ENCODE data around the gene SFMBT2. TPM values are rescaled to one million over a fixed set of nuclear protein-coding genes. Genes with fewer than 3 reads are reported as not detected.

Gene SFMBT2
- total and polyA plus RNA-seq, 2 of the 13 experiments (the other 11 are each of a cell fraction or from before 2014, with no cell fraction given), result 0.01 to 0.02 TPM

DNA sequence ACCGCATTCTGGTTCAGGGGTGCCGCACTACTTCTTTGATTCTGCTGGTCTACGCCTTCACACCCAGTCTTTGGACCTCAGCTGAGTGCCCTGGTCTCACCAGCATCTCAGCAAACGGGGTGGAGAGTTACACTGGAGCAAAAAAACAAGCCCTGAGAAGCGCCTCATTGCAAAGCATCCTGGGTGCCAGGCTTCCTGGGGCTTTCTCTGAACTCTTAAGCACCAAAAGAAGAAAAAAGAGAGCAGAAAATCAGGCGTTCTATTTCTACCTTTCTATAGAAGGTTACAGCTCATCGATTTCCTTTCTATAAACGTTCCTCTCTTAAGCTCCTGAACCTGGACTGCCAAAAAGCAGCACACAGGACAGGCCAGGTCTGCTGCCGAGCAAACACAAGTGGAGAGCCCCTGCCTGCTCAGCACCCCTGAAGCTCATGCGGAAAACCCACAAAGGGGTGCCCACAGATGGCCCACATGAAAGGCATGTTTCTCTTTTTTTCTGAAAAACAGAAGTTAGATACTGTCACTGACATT is 217.9 kb downstream of the SFMBT2 start:
- Histone ChIP-seq H3K9me3 (ENCODE audit: low read length) (no peaks in the 10 kb centered on the region), H3K9ac (ENCODE audit: insufficient read depth, low read depth, low read length) (no peak overlapping the region), H3K36me3 (replicated peaks in 1 of 2; ENCODE audit: control insufficient read depth in 1 of 2, insufficient read depth in 2 of 2, low read length in 2 of 2) (no peaks in the 10 kb centered on the region), H3K4me3 (replicated peaks in 1 of 3; ENCODE audit: insufficient read depth in 1 of 3, low read depth in 2 of 3, low read length in 3 of 3) (no peak overlapping the region), H3K27me3 (ENCODE audit: control insufficient read depth in 1 of 2, insufficient read depth in 2 of 2, low read length in 2 of 2) (peaks cover 1 to 15% of the 10 kb centered on the region in 2 experiments; a peak in 3 of 5 replicates), H4K20me1 (ENCODE audit: insufficient read depth, low read length) (no peaks in the 10 kb centered on the region), H3K79me2 (ENCODE audit: insufficient read depth, low read length) (no peaks in the 10 kb centered on the region), H3K4me1 (ENCODE audit: insufficient read depth, low read length) (no peaks in the 10 kb centered on the region), H2AFZ (ENCODE audit: low read length) (no peak overlapping the region), H3K27ac (ENCODE audit: extremely low read length, insufficient read depth, low read length) (no peak overlapping the region), H3K4me2 (ENCODE audit: low read depth, low read length) (no peak overlapping the region)
- BruUV-seq (replicated peaks), result no TSS peak
- ATAC-seq (no peak), DNase-seq (ENCODE audit: low spot score) (no peak), FAIRE-seq (no peak)
- intact Hi-C loops (cut with micrococcal nuclease; ENCODE audit: unreplicated experiment) (no loop called here), in situ Hi-C loops (cut with HindIII; ENCODE audit: extremely low pct_ligation_motif_present, low pct_unique_long_range_greater_than_20kb) (no loop called here)
- 16% methylated on average over 7 of the region's 10 CpGs for WGBS (ENCODE audit: low lambda C conversion rate)
- POLR2A ChIA-PET, result no interaction called here
- CTCF ChIA-PET (ENCODE audit: low intra/inter-chr PET ratio, low total read pairs), result no interaction called here
- TF ChIP-seq TRIM24 (CRISPR knock-in tag; IDR thresholded peaks at IDR 0.05) (no peak), FOXC1 (CRISPR knock-in tag; IDR thresholded peaks at IDR 0.05; ENCODE audit: borderline replicate concordance) (no peak), TEAD2 (CRISPR knock-in tag; IDR thresholded peaks at IDR 0.05) (no peak), PRMT3 (CRISPR knock-in tag; IDR thresholded peaks at IDR 0.05; ENCODE audit: borderline replicate concordance, low read depth) (no peak), ZSCAN21 (CRISPR knock-in tag; IDR thresholded peaks at IDR 0.05; ENCODE audit: borderline replicate concordance) (no peak), TERF1 (CRISPR knock-in tag; IDR thresholded peaks at IDR 0.05) (no peak), TFDP2 (CRISPR knock-in tag; IDR thresholded peaks at IDR 0.05) (no peak), NR2F1 (CRISPR knock-in tag; IDR thresholded peaks at IDR 0.05) (no peak), ZC3H13 (CRISPR knock-in tag; IDR thresholded peaks at IDR 0.05) (no peak), SRY (CRISPR knock-in tag; IDR thresholded peaks at IDR 0.05) (no peak), PAF1 (CRISPR knock-in tag; IDR thresholded peaks at IDR 0.05) (no peak), ISX (CRISPR knock-in tag; conservative IDR thresholded peaks at IDR 0.05) (no peak), HCFC1 (IDR thresholded peaks at IDR 0.05; ENCODE audit: low read depth, low read length) (no peak)
- TF ChIP-seq, protein P1, sequence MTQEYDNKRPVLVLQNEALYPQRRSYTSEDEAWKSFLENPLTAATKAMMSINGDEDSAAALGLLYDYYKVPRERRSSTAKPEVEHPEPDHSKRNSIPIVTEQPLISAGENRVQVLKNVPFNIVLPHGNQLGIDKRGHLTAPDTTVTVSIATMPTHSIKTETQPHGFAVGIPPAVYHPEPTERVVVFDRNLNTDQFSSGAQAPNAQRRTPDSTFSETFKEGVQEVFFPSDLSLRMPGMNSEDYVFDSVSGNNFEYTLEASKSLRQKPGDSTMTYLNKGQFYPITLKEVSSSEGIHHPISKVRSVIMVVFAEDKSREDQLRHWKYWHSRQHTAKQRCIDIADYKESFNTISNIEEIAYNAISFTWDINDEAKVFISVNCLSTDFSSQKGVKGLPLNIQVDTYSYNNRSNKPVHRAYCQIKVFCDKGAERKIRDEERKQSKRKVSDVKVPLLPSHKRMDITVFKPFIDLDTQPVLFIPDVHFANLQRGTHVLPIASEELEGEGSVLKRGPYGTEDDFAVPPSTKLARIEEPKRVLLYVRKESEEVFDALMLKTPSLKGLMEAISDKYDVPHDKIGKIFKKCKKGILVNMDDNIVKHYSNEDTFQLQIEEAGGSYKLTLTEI (CRISPR knock-in tag; conservative IDR thresholded peaks at IDR 0.05), result no peak
- TF ChIP-seq, protein P2, sequence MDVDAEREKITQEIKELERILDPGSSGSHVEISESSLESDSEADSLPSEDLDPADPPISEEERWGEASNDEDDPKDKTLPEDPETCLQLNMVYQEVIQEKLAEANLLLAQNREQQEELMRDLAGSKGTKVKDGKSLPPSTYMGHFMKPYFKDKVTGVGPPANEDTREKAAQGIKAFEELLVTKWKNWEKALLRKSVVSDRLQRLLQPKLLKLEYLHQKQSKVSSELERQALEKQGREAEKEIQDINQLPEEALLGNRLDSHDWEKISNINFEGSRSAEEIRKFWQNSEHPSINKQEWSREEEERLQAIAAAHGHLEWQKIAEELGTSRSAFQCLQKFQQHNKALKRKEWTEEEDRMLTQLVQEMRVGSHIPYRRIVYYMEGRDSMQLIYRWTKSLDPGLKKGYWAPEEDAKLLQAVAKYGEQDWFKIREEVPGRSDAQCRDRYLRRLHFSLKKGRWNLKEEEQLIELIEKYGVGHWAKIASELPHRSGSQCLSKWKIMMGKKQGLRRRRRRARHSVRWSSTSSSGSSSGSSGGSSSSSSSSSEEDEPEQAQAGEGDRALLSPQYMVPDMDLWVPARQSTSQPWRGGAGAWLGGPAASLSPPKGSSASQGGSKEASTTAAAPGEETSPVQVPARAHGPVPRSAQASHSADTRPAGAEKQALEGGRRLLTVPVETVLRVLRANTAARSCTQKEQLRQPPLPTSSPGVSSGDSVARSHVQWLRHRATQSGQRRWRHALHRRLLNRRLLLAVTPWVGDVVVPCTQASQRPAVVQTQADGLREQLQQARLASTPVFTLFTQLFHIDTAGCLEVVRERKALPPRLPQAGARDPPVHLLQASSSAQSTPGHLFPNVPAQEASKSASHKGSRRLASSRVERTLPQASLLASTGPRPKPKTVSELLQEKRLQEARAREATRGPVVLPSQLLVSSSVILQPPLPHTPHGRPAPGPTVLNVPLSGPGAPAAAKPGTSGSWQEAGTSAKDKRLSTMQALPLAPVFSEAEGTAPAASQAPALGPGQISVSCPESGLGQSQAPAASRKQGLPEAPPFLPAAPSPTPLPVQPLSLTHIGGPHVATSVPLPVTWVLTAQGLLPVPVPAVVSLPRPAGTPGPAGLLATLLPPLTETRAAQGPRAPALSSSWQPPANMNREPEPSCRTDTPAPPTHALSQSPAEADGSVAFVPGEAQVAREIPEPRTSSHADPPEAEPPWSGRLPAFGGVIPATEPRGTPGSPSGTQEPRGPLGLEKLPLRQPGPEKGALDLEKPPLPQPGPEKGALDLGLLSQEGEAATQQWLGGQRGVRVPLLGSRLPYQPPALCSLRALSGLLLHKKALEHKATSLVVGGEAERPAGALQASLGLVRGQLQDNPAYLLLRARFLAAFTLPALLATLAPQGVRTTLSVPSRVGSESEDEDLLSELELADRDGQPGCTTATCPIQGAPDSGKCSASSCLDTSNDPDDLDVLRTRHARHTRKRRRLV (CRISPR knock-in tag; IDR thresholded peaks at IDR 0.05), result no peak

All from HepG2 (cell line).